HEK293T (cell line): ENCODE measurements around the gene ACTN3.

Experiments
- ARNT ChIP-seq: fragments of 450-650 bp; IDR thresholded peaks from 2 replicates; pipeline ENCODE4 v1.6.1; 2017; ENCODE audit warnings: mild to moderate bottlenecking
- BHLHE40 ChIP-seq: fragments of 450-650 bp; IDR thresholded peaks from 2 replicates; pipeline ENCODE4 v1.6.1; 2016; ENCODE audit warnings: mild to moderate bottlenecking, moderate library complexity, borderline replicate concordance
- CTBP1 ChIP-seq: fragments of 450-650 bp; IDR thresholded peaks from 2 replicates; pipeline ENCODE4 v1.6.1; 2016; ENCODE audit warnings: borderline replicate concordance
- FOXA1 ChIP-seq: fragments of 450-650 bp; IDR thresholded peaks from 2 replicates; pipeline ENCODE4 v1.6.1; 2016; ENCODE audit warnings: mild to moderate bottlenecking
- FOXK2 ChIP-seq: fragments of 450-650 bp; IDR thresholded peaks from 2 replicates; pipeline ENCODE4 v1.6.1; 2016; ENCODE audit warnings: mild to moderate bottlenecking
- HDGF ChIP-seq: fragments of 450-650 bp; IDR thresholded peaks from 2 replicates; pipeline ENCODE4 v1.6.1; 2017; ENCODE audit warnings: antibody characterized with exemption, borderline replicate concordance
- L3MBTL2 ChIP-seq: fragments of 450-650 bp; conservative IDR thresholded peaks from 2 replicates; pipeline ENCODE4 v1.6.1; 2016; ENCODE audit warnings: mild to moderate bottlenecking
- SP1 ChIP-seq: fragments of 450-650 bp; IDR thresholded peaks from 2 replicates; pipeline ENCODE4 v1.6.1; 2017
- SUZ12 ChIP-seq: fragments of 450-650 bp; IDR thresholded peaks from 2 replicates; pipeline ENCODE4 v1.6.1; 2016; ENCODE audit warnings: mild to moderate bottlenecking
- TARDBP ChIP-seq: fragments of 450-650 bp; IDR thresholded peaks from 2 replicates; pipeline ENCODE4 v1.6.1; 2016
- ZNF384 ChIP-seq: fragments of 450-650 bp; IDR thresholded peaks from 2 replicates; pipeline ENCODE4 v1.6.1; 2016

GRCh38 chr11:66530927-66531709 lies 15.6 kb upstream of the ACTN3 start:
- TF ChIP-seq FOXA1 (no peak), L3MBTL2 (no peak), CTBP1 (no peak), TARDBP (no peak), SP1 (no peak), ZNF384 (no peak), FOXK2 (no peak), HDGF (no peak), ARNT (no peak), SUZ12 (no peak), BHLHE40 (no peak)
